H4 (cell line): ENCODE data around the gene C12orf56. TPM values are rescaled to one million over a fixed set of nuclear protein-coding genes. Genes with fewer than 3 reads are reported as not detected.
"Not testable (repeated sequence)": the region's sequence is repeated elsewhere in the genome, so short reads cannot be mapped to it uniquely, and the experiment has no call there.

Experiments
- DNase-seq: peaks from one replicate; pipeline ENCODE4 v3.0.0-alpha.2; 2015; ENCODE audit warnings: low spot score
- total RNA-seq: library from RNA; depleted of rRNA; stranded (reverse); fragments of >200 nt; shearing (Covaris generic); gene quantifications from 2 replicates; pipeline ENCODE4 v1.2.3, GENCODE V29; 2014

Gene C12orf56
- total RNA-seq, 1 experiment from 2014 or later: not detected

GRCh38 chr12:64304571-64304970 is 86.0 kb downstream of the C12orf56 start:
- DNase-seq: no peak

GRCh38 chr12:64299628-64300027 is 90.9 kb downstream of the C12orf56 start:
- no peak for DNase-seq

DNA sequence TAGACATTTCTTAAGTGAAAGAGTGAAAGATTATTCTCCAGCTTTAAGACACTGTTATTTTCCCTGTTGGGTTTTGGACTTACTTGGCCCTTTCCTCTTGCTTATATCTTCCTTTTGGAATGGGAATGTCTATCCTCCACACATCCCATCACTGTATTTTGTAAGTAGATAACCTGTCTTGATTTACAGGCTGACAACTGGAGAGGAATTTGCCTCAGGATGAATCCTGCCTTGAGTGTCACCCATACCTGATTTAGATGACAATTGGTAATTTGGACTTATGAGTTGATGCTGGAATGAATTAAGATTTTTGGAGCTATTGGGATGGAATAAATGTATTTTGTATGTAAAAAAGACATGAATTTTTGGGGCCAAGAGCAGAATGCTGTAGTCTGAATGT is 94.3 kb downstream of the C12orf56 start:
- DNase-seq: no peak

DNA sequence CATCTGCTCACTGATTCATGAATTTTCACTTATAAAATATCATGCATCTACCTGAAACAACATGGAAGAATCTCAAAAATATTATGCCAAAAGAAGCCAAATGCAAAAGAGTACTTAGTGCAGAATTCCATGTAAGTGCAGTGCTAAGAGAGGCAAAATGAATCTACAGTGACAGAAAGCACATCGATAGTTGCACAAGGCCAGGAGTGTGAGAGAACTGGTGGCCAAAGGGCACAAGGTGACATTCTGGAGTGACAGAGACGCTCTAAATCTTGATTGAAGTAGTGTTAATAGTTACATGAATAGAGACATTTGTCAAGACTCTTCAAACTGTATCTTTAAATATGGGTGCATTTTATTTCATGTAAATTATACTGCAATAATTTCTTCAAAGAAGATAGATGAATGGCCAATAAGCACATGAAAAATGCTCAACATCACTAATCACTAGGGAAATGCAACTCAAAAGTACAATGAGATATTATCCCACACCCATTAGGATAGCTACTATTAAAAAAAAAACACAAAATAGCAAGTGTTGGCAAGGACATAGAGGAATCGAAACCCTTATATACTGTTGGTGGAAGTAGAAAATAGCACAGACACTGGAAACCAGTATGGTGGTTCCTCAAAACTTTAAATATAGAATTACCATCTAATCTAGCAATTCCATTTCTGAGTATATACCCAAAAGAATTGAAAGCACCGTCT is 96.7 kb downstream of the C12orf56 start:
- no peak for DNase-seq

GRCh38 chr12:64293174-64293573 is 97.4 kb downstream of the C12orf56 start:
- not testable (repeated sequence) for DNase-seq

DNA sequence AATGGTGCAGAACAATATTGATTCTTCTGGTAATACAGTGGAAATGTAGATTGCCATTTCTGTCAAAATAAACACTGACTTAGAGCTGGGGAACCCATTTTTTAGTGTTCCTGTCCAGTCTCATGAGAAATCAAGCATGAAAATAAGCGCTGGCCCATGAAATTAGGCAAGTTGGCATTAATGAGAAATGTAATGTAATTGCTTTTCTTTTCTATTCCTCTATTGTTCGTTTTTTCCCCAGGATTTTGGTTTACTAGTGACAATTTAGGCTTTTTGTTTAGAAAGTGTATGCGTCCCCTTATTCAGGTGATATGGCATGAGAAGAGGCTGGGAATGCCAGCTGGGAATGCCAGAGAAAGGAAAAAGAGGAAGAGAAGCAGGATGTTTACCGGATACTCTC is 104.0 kb downstream of the C12orf56 start:
- DNase-seq: no peak

GRCh38 chr12:64284256-64284655 is 106.3 kb downstream of the C12orf56 start:
- DNase-seq: no peak

DNA sequence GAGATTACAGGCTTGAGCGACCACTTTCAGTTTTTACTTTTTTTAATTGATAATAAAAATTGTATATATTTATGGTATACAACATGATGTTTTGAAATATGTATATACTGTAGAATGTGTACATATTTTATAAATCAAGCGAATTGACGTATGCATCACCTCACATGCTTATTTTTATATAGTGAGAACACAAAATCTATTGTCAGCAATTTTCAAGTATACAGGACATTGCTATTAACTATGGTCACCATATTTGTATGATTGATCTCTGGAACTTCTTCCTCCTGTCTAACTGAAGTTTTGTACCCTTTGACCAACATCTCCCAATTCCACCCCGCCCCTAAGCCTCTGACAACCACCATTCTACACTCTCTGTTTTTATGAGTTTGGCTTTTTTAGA is 112.1 kb downstream of the C12orf56 start:
- DNase-seq: no peak

DNA sequence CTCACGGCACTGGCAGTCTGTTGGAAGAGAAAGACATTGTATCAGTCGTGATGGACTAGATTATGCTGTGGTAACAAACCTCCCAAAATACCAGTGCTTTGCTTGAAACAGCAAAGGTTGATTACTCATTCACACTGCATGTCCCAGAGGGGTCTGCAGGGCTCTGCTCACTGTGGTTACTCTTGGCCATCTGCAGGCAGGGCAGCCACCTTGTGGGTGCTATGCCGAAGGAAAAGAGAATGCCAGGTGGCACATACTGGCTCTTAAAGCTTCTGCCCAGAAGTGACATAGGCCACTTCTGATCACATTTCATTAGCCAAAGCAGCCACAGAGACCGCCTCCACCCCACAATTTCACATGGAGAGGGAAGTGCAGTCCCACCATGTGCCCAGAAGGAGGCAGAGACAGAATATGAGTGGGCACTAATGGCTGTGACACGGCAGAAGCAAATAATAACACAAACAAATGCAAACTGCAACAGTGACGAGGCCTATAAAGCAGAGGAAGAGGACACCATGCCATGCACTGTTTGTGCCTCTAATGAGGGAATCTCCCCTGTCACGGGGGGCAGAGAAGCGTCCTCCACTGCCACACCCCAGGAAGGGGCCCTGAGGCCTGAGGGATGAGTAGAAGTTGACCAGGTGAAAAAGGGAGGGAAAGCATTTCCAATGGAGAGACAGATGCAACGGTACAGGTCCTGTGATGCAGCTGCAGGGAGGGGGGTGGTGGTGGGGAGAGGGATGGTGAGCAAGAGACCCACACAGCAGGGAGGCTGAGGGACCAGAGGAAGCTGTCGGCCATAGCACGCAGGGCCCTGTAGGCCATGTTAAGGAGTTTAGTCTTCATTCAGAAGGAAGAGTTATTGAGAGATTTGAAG is 116.8 kb downstream of the C12orf56 start:
- DNase-seq: peak; percentile 54

DNA sequence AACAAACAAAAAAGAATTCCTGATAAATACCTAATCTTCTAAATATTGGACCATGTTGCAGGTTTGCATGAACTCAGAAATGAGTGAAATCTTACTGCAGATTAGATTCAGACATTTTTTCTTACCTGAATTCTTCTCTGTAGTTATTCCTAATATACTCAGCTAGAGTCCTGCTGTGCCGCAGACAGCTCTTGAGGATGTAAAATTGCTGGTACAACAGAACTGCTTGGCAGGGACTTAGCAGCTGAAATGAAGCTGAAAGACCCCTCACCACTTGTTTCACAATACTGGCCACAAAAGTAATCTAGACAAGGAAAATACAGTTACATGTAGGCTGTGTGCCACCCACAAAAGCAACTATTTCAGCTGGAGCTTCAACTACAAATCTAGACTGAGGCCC is 120.1 kb downstream of the C12orf56 start:
- no peak for DNase-seq

DNA sequence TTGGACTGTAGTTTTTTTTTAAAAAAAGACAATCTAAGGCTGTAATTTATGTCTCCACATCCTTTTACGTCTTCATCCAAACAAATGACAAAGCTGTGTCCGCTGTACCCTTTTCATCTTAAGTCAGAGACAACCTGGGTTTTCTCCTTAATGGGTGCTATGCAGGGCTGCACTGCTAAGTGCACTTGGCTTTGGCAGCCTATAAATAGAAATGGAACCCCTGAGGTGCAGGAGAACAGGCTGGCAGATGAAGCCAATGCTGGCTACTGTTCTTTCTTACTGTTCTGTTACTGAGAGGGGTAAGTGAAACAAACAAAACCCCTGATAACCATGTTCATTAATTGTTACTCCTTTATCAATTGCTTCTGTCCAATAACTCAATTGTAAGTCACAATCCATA is 121.4 kb downstream of the C12orf56 start:
- no peak for DNase-seq

GRCh38 chr12:64268409-64268808 is 122.1 kb downstream of the C12orf56 start:
- no peak for DNase-seq

GRCh38 chr12:64265839-64266238 is 124.7 kb downstream of the C12orf56 start:
- no peak for DNase-seq

- no peak for DNase-seq
Measured at GRCh38 chr12:64261813-64262212, 128.7 kb downstream of the C12orf56 start.

DNA sequence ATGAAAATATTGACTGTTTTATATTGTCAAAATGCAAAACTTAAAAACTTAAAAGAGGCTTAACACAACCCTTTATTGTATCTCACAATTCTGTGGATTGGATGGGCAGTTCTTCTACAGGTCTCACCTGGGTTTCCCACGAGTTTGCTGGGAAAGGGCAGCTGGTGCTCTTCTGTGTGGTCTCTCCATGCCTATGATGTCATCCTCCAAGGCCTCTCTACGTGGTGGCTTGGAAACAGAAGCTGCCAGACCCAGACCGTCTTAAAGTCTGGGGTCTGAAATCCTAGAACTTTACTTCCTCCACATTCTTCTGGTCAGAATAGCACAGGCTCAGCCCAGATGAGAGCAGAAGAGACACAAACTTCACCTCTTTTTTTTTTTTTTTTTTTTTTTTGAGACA is 132.0 kb downstream of the C12orf56 start:
- DNase-seq: peak; percentile 12

DNA sequence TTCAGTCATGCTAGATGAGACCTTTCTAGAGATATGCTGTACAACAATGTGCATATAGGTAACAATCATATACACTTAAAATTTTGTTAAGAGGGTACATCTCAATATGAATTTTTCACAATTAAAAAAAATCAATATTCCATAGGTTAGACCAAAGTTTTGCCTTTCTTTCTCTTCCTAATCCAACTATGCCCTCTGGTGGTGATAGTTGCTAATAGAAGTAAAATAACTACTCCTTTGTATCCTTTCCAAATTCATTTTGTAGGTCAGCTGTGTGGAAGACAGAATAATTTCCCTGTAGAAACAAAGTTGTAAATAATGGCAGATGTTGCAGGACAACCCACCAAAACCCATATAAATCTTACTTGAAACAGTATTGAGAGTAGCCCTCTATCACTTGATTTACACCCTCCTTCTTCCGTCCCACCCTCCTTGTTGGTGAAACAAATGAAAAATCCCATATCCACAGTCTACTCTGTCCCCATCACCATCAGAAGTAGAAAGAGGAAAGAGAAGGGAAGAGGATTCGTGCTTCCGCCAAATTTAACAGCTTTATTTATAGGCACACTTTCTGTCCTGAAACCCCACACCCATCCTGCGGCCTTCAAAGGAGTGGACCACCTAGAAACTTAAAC is 134.3 kb downstream of the C12orf56 start:
- peak; percentile 49 for DNase-seq

GRCh38 chr12:64255249-64255648 is 135.3 kb downstream of the C12orf56 start:
- DNase-seq: no peak

GRCh38 chr12:64253356-64253755 is 137.2 kb downstream of the C12orf56 start:
- no peak for DNase-seq

- DNase-seq: no peak
Measured at GRCh38 chr12:64252681-64253080, 137.9 kb downstream of the C12orf56 start.

GRCh38 chr12:64243809-64244208 is 146.7 kb downstream of the C12orf56 start:
- no peak for DNase-seq

- DNase-seq: no peak
Measured at GRCh38 chr12:64240781-64241180, 149.8 kb downstream of the C12orf56 start.

DNA sequence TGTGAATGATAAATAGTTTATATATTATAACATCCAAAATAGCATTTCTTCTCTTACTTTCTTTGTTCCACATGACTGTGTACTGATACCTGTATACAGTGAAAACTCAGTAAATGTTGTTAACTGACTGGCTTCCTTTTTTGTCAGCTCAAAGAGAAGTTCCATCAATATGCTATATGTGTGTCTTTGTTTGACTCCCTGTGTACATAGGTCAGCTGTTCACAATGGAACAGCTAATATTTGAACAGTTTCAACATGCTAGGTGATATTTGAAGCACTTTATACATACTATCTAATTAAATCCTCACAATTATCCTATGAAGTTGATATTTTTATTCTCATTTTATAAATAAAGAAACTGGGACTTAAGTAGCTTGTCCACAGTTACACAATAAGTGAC is 153.2 kb downstream of the C12orf56 start:
- no peak for DNase-seq

GRCh38 chr12:64236549-64236948 is 154.0 kb downstream of the C12orf56 start:
- no peak for DNase-seq
